Stimulated activated CD4-positive, alpha-beta T cell treated with anti-CD3 and anti-CD28 coated beads, Interleukin-15, amount 100 ng/mL, for 24 hours (primary cell): ENCODE results near the gene TFIP11.
"Not testable (repeated sequence)": the region's sequence is repeated elsewhere in the genome, so short reads cannot be mapped to it uniquely, and the experiment has no call there.

Experiments
- DNase-seq: peaks from one replicate; pipeline ENCODE4 v3.0.0-alpha.2; 2020

Gene TFIP11

DNA sequence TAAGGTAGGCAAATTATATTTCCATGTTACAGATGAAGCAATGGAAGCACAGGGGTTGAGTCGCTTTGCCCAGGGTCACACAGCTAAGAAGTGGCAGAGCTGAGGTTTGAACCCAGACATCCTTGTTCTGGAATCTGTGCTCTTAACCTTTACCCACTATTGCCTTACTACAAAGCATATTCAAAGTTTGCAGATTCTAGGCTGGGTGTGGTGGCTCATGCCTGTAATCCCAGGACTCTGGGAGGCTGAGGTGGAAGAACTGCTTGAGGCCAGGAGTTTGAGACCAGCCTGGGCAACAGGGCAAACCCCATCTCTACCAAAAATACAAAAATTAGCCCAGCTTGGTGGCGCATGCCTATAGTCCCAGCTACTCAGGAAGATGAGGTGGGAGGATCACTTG, 27.8 kb upstream of the TFIP11 start:
- DNase-seq = no peak

DNA sequence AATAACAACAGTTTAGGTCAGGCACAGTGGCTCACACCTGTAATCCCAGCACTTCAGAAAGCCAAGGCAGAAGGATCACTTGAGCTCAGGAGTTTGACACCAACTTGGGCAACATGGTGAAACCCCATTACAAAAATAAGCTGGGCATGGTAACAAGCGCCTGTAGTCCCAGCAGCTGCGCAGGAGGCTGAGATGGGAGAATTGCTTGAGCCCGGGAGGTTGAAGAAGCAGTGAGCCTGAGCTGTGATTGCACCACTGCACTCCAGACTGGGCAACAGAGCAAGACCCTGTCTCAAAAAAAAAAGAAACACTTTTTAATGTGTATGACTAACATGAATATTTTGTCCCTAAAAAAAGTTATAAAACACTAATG, 24.5 kb upstream of the TFIP11 start:
- no peak for DNase-seq

DNA sequence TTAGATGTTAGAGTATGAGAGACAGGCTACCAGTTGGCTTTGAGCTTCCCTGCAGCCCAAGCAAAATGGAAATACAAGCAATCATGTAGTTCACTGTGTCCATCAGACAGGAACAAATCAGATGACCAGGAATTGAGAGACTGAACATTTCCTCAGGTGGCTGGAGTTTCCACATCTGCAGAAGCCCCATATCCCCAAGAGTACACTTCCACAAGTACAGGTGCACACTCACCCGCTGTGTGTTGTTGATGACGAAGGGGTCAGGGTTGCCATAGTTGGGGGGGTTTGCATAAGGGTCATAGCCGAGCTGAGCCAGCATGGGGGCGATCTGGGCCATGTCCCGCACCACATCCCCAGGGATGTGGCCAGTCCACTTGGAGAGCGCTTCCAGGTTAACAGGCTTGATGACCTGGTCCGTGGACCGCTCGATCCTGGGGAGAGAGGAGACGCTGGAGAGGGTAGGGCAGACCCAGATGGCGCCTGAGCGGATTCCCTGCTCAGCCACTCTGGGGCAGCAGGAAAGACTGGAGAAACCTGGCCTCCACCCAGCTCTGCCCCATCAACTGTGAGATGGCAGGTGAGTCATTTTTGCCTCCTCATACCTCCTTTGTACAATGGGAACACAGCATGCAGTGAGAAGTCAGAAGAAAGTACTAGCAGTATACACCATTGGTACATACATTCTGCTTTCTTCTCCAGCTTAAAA, 23.9 kb upstream of the TFIP11 start:
- no peak for DNase-seq

DNA sequence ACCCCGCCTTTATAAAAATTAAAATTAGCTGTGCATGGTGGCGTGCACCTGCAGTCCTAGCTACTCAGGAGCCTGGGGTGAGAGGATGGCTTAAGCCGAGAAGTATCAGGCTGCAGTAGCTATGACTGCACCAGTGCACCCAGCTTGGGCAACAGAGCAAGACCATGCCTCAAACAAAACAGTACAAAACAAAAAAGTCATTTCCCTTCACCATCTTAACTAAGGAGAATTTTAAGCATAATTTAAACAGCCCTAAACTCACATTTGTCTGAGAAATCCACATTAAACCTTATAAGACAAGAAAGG, 23.3 kb upstream of the TFIP11 start:
- DNase-seq = no peak

DNA sequence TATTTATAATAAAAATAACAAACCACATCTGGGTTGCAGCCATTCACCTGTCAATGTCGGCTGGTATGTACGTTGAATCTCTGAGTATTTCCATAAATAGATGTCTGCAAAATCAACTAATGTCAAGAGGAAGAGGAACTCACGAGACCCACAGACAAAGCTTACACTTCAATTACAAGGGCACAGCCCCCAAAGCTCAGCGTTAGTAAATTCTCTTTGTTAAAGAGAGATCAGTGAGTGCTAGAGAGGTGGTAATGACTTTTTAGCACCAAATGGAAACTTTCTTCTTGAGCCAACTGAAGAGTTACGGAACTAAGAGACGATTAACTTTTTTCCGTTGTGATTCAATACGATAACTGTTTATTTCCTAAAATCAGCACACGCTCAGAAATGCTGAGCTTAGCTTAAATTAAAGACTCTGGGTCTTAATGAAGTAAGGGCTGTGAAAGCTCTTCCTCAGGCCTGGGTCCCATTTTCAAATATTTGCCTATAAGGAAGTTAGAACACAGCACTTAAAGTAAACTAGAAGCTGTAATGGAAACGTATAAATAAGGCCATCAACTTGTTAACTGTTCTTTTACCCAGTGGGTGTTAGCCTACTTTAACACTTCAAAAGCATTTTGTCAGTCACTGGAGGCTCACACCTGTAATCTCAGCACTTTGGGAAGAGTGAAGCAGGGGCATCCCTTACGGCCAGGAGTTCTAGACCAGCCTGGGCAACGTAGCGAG, 22.8 kb upstream of the TFIP11 start:
- DNase-seq = no peak

DNA sequence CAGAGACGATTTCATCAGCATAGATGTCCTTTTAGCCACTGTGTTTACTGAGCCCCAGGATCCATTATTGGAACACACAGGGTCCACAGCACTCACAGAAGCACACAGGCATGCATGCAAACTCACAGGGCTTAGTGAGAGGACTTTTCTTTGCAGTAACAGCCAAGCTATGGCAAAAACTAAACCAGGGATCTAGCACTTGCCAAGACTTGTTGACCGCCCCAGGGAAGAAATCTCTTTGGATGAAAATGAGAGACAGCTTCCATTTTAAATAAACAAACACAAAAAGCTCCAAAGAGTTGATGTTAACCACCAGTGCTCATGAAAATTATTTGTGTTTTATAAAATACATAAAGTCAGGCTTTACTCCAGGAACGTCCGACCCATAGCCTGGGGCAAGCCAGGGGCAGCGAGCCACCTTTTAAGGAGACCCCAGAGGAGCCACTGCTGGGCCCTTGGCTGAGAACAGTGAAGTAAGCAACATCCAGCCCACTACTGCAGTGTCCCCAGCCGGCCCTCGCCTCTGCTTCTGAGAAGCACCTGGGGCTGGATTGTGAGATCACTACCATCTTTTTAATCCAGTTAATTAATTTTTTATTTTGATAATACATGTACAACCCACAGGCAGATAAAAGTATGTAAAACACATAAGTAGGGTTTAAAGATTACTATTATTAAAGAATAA, 22.0 kb upstream of the TFIP11 start:
- DNase-seq = no peak

DNA sequence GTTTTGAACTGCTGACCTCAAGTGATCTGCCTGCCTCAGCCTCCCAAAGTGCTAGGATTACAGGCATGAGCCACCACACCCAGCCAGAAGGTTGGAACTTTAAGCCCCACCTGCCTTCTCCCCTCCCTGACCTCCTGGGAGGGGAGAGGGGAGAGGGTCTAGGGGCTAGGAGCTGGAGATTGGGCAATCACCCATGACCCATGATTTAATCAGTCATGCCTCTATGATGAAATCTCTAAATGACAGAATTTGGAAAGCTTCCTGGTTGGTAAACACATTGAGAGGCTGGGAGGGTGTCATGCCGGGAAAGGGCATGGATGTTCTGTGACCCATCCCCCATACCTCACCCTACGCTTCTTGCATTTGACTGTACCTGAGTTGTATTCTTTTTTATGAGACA, 17.1 kb upstream of the TFIP11 start:
- no peak for DNase-seq

DNA sequence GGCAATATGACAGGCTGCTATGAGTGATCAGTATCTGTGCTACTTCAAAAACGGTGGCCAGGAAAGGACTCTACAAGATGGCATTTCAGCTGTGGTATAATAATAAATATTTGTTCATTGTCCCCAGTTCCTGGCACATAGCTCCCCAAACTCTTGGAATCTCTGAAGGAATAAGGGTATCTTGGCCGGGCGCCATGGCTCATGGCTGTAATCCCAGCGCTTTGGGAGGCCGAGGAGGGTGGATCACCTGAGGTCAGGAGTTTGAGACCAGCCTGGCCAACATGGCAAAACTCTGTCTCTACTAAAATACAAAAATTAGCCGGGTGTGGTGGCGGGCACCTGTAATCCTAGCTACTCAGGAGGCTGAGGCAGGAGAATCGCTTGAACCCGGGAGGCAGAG, 16.2 kb upstream of the TFIP11 start:
- not testable (repeated sequence) for DNase-seq

DNA sequence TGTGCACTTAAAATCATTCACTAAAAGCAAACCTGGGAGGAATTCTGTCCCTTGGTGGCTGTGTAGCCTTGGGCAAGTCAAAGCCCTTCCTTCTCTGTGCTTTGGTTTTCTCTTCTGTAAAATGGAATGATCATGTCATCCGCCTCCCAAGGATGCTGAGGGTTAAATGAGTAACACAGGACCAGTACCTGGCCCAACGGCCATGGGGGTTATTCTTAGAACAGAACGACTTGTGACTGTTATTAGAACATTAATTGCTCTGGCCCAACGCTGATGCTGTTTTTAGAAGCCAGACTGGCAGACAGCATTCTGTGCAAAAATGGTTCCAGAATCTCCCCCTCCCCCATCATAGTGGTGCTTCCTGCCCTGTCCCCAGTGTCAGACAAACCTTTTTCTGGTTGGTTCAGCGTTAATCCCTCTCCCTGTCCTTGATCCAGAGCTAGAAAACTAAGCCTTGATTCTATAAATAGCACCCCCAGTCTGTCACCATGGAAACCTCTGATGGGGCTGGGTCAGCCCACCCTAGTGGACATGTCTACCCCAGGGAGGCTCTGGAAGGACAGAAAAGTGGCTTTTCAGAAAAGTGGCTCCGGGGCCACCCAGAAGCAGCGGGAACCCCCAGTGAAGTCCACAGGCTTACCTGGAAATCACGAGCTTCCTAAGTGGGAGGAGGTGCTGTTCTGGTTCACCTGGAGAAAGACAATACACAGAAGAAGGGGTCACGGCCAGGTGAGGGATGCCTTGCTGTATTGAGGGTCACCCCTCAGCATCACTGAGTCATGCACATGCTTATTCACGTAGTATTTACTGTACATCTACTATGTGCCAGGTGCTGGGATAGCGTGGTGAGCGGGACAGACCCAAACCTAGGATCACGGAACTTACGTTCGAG, 15.5 kb upstream of the TFIP11 start:
- no peak for DNase-seq

DNA sequence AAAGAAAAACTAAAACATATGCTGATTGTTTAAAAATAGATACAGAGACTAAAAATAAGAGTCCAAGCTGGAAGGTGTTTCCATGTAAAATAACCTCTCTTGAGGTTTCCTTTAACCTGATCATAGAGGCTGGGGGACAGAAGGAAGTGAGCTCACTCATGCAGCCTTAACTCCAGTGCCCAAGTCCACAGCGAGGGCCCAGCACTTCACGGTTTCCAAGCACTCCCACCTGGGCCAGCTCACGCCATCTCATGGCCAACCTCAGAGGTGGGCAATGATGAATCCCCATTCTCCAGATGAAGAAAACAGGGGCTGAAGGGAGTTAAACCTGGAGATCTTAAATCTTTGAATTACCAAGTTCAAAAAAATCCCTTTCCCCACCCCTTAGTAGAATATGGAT, 14.9 kb upstream of the TFIP11 start:
- no peak for DNase-seq

DNA sequence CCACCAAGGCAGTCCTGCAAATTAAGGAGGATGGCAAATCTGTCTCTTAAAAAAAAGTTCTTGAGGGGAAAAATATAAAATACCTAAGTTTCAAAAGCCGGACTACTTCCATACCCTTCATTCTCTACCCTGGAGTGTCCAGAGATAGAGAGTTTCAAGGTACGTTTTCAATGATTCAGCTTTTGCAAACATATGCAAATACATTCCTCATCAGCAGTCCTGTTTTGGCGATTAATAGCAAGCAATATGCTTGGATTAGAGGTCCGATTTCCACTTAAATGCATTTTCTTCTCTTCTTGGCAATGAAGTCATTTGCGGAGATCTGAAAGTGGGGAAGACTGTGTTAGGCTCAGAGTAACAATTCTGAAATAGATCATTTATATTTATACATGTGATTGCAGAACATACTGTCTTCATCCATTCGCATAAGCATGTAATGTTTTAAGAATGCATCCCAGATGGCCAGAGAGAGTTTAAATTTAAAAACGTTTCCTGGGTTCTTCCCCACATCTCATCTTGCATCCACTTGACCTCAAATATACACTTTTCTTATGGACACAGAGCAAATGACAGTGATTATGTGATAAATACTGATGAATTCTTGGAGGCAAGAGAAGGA, 13.8 kb upstream of the TFIP11 start:
- no peak for DNase-seq

DNA sequence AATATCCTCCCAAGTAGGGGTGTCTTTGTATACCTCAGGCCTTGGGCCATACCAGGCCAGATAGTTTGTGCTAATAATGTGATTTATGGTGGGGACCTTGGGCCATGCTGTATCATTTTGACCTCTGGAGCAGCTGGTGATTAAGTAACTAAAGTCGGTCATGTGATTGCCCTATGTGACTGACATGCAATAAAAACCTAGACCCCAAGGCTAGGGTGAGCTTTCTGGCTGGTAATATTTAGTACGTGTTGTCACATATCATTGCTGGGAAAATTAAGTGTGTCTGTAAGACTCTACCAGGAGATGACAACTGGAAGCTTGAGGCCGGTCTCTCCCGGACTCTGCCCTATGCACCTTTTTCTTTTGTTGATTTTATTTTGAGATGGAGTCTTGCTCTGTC, 12.6 kb upstream of the TFIP11 start:
- DNase-seq = no peak

DNA sequence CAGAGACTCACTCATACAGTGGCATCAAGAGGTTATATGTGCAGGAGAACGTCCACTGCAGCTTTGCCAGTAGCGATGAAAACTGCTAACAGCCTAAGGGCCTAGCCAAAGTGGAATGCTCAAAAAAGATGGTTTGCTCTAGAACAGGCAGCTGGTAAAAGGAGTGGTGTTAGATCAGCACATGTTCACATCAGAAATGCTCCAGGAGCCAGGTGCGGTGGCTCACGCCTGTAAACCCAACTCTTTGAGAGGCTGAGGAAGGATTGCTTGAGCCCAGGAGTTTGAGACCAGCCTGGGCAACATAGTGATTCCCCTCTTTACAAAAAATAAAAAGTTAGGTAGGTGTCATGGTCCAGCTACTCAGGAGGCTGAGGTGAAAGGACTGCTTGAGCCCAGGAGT, 10.3 kb upstream of the TFIP11 start:
- DNase-seq = no peak

DNA sequence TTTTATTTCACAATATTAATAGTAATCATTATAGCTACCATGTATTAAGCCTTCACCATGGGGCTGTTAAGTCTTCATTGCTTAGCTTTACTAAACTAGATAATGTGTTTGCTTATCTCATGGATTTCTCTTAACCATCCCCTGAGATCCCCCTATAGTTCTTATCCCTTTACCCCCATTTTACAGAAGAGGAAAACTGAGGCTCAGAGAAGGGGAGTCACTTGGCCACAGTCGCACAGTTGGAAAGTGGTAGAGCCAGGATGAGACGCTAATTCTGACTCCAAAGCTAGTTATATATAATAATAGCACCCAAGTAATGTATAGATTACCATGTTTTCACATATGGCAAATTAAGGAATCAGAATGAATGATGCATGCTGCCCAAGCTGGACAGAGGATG, 9.7 kb upstream of the TFIP11 start:
- no peak for DNase-seq

DNA sequence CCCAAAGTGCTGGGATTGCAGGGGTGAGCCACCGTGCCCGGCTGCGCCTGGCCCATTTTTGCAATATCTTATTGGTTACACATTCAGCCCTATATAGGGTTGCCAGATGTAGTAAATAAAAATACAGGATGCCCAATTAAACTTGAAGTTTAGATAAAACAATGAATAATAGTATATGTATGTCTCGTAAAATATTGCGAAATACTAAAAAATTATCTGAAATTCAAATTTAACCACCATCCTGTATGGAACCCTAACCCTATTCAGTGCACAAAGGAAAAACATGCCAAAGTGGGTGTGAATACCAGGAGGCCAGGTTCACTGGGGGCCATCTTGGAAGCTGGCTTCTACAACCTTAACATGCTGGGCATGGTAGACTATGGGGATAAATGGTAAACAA, 5.2 kb upstream of the TFIP11 start:
- no peak for DNase-seq

DNA sequence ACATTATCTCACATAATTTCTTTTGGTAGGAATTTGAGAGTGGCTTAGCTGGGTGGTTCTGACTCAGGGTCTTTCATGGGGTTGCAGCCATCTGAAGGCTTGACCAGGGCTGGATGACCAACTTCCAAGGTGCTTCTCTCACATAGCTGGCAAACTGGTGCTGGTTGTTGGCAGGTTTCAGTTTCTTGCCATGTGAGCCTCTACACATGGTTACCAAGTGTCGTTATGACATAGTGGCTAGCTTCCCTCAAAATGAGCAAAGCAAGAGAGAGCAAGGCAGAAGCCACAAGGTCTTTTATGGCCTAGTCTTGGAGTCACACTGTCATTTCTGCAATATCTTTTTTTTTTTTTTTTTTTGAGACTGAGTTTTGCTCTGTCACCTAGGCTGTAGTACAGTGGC, 4.2 kb upstream of the TFIP11 start:
- no peak for DNase-seq

DNA sequence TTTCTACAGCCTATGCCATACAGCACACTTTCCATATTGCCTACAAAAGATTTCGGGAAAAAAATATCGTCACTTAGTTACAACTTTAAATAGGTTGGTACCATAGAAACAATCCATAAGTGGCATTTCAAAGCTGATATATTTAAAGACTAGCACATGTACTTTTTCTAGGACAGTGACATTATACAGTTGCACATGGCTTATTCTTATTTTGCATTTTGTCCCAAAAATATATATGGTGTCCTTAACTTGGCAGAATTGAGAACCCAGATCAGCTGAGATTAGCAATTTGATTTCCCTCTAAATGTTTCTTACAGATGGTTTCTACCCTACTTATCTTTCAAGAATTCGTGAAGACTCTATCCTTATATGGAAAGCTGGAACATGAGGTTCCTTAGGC, 3.7 kb upstream of the TFIP11 start:
- DNase-seq = no peak

DNA sequence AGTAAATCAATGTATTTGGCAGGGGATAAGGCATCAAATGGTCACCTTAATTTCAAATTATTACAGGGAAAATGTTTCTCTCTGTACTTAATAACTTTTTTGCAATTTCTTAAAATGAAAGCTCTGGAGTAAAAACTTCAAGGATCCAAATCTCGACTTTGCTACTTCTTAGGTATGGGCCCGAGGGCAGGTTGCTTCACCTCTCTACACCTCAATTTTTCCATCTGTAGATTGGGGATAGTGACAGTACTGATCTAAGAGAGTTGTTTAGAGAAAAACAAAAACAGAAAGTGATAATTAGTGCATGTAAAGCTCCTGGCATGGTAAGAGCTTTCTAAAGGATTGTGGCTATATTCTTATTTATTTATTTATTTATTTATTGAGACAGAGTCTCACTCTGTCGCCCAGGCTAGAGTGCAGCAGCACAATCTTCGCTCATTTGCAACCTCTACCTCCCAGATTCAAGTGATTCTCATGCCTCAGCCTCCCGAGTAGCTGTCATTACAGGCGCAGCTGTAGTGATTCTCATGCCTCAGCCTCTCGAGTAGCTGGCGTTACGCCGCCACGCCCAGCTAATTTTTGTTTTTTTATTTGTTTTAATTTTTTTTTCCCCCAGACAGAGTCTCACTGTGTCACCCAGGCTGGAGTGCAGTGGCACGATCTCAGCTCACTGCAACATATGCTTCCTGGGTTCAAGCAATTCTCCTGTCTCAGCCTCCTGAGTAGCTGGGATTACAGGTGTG, 2.3 kb upstream of the TFIP11 start:
- DNase-seq = no peak

DNA sequence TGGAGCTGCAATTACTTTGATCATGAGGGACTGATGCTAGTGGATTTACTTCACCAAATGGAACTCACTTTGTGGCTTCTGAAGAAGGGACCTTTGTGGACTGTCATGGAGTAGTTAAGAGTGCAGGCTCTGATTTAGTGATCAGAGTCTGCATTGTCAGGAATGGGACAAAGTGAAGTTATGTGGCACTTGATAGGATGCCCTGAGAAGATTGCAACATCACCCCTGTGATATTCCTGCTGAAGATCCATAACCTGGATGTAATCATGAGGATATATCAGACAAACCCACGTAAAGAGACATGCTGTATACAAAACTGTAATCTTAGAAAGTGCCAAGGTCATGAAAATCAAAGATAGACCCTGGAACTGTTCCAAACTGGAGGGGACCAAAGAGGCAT, 1.6 kb upstream of the TFIP11 start:
- no peak for DNase-seq

DNA sequence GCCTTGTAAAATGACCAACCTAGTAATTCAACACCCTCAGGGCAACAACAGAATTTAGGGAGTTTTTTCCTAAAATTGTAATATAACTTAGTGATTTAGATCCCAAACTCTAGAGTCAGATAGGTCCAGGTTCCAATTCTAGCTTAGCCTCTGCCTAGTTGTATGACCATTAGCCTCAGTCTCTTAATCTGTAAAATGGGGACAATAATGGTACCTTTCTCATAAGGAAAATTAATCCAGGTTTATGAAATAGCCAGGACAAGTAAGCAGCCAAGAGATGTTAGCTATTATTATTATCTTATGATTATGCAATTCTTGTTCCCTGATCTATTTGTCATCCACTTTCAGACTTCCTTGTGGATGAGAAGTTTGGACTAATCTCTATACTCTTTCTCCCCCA, 4.1 kb downstream of the TFIP11 start:
- DNase-seq = no peak

DNA sequence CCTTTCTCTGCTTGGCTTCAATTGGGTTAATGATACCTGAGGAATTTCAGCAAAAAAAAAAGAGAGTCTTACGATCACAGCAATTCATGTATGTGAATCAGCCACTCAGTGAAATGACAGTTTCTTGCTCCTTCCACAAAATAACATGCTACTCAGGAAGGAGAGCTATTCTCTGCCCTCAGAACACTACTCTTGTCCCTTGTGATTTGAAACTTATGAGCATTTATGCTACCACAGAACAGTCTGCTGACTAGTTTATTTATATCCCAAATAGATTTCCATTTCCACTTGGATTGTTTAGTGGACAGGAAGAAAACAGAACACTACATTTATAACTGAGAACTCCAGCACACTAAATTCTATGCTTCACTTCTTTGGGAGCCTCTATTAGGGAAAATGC, 8.5 kb downstream of the TFIP11 start:
- no peak for DNase-seq
